GM19351 (cell line): ENCODE data around the gene VTCN1.
A peak's percentile ranks its signal among the peaks of the same experiment; 100 is the strongest.
"Not testable (repeated sequence)": the region's sequence is repeated elsewhere in the genome, so short reads cannot be mapped to it uniquely, and the experiment has no call there.

Experiments
- ATAC-seq: cut with Tn5 transposase; IDR thresholded peaks from one replicate; pipeline ENCODE4 v1.9.1; 2021; ENCODE audit warnings: mild to moderate bottlenecking, moderate library complexity; ENCODE audit not compliant: unreplicated experiment

Gene VTCN1

DNA sequence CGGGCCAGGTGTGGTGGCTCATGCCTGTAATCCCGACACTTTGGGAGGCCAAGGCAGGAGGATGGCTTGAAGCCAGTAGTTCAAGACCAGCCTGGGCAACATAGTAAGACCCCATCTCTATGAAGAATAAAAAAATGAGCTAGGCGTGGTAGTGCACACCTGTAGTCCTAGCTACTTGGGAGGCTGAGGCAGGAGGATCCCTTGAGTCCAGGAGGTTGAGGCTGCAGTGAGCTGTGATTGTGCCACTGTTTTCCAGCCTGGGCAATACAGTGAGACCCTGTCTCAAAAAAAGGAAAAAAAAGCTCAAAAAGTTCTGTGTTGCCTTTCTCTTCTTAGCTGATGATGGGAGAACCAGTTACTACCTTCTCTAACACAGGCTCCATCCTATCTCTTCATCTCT is 108.9 kb downstream of the VTCN1 start:
- not testable (repeated sequence) for ATAC-seq

DNA sequence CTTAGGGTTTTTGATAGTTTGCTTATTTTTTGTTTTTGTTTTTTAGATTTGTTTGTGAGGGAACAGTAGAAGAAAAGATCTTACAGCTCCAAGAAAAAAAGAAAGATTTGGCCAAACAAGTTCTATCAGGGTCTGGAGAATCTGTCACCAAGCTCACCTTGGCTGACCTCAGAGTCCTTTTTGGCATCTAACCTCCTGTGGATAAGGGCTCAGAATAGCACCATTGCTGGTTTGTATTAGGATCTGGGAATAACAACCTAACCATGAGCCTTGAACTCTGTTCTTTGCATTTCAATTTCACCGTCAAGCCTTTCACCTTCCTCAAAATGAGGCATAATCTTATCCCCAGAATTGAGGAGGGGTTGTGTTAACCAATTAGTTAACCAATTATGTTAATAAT is 109.4 kb downstream of the VTCN1 start:
- no peak for ATAC-seq

DNA sequence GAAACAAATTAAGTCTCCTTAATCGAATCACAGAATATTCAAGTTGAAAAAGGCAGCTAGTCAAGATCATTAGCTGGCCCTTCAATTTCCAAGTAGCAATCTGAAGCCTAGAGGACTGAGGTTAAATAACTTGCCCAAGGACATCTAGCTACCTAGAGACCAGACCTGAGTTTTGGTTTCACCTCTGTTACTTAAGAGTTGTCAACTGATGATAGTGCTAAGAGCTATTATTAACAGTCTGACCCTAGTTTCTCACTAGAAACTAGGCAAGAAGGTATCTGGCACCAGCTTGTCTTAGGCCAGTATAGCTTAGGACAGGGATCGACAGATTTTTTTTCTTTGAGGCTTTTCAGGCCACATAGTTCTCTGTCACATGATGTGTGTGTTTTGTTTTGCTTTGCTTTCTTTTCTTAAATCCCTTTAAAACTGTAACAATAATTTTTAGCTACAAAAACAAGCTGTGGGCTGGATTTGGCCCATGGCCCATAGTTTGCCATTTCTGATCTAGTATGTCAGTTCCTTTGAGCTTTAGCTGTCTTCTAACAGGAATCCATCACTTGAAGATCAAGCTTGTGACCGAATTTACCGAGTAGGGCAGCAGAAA is 112.3 kb downstream of the VTCN1 start:
- ATAC-seq, result no peak

DNA sequence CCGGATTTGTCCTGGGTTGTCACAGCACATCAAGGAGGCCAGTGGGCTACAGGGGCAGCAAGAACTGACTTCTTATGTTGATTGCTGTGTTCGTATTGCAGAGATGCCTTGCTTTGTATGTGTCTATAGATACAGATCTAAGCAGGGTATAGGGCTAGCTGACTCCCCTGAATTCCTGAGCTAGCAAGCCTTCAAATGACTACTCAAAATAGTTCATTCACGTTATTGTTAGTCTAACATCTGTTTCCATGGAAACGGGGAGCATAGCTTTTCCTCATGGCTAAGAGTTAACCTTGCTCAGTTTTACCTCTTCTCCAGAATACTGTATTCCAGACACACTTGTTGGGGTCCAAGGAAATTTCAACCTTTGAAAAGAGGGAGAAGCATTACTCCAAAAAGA is 113.3 kb downstream of the VTCN1 start:
- no peak for ATAC-seq

DNA sequence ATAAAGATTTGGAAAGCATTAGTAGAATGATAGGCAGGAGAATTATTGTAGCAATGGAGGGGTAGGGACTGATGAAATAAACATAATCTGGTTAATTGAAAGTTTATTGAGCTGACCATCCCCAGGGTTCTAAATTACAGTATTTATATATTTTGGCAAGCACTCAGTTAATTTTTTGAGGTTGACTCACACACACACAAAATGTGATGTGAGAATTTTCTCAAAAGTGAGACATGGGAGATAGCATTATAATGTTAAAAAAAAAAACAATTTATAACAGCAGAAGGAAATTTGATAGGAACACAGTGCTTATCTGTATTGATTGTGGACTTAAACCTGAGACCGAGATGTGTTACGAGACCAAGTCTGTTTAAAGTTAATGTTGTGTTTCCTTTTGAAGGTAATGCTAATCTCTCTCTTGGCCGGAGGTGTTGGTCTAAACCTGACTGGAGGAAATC is 113.7 kb downstream of the VTCN1 start:
- no peak for ATAC-seq

DNA sequence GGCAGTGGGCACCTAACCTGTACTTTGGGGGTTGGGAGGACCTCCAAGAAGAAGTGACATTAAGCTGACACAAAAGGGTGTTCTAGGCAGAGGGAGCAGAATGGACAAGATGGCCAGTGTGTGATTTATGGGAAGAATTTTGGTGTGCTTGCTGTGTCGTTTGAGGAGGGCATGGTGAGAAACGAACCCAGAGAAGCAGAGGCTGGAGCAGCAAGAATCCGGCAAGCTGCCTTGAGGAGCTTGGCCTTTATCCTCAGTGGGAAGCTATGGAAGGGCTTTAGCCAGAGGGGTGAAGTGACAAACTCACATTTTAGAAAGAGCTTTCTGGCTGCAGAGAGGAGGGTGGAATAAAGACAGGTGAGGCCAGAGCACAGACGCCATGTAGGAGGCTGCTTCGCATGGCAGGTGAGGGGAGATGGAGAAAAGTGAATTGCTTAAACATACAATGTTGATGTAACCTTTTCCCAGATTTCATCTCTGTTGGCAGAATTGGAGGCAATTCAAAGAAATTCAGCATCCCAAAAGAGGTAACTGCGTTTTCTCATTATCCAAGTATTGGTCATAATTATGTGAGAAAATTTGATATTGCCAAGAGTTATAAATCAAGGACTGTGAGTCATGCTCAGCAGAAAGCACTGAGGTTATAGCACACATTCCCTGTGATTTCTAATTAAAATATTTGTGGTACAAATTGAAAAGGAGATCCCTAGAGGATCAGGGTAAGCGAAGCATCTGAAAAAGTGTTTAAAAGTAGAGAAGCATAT is 115.7 kb downstream of the VTCN1 start:
- ATAC-seq, result no peak

DNA sequence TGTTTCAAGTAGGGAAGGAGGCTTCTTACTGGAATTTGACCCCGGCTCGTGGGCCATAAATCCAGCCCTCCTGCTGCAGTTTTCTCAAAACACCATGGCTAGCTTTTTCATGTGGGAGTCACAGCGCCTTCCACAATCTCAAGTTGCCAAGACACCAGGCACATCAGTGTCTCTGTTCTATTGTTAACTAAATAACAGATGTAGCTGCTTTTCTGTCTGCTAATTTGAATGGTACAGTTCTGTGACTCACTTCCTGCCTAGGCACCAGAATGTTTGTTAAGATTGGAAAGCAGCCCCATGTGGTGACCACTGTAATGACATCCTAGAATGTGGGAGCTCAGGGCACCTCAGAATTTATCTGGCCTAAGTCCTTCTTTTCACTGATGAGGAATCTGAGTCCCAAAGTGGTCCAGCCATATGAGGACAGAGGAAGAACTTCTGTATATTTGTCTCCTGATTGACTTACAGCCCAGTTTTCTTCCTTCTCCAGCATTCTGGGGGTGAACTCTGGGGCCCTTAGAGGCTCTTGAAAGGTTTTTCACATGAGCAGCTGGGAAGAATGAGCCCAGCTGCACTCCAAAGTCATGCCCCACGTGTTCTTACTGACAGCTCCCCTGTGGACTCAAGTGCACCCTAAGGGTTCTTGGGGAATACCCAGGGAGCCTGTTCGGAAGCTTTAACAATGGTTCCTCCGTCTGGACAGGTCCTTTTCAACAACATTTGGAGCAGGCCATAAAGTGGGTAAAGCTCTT is 116.7 kb downstream of the VTCN1 start:
- ATAC-seq, result peak; percentile 85
